H1 (cell line): ENCODE results near the gene IFT27. TPM values are rescaled to one million over a fixed set of nuclear protein-coding genes. Genes with fewer than 3 reads are reported as not detected.

ENCODE experiments used
- CTCF ChIA-PET: fragments of 300-600 bp; sonication (Branson Sonifier 250); formaldehyde crosslinking; loops from one replicate; lab custom pipeline; 2021; ENCODE audit not compliant: partially characterized antibody; lab: Charles Lee
- POLR2A ChIA-PET: fragments of 300-600 bp; sonication (Branson Sonifier 250); formaldehyde crosslinking; loops from one replicate; lab custom pipeline; 2021; ENCODE audit warnings: inconsistent platforms; ENCODE audit not compliant: partially characterized antibody; lab: Charles Lee
- DNase-seq, 2 experiments: peaks; one replicate each; pipeline versions ENCODE4 v3.0.0 to v3.0.0-alpha.2; 2010 to 2022; ENCODE audit warnings: low spot score in 2 of 2, low read depth in 1 of 2, mixed read lengths in 1 of 2
- FAIRE-seq: peaks from 2 replicates; lab custom pipeline; 2011; peaks lifted over from hg19 to GRCh38; lab: Jason Lieb, UNC
- H2AFZ ChIP-seq: 2 replicates; pipeline ENCODE4 v1.8.1; 2012; ENCODE audit warnings: low read length, inconsistent platforms
- H2AK5ac ChIP-seq: 2 replicates; pipeline ENCODE4 v1.6.1; 2013; ENCODE audit warnings: low read depth, low read length
- H2BK120ac ChIP-seq: replicated peaks from 2 replicates; pipeline ENCODE3; 2013; ENCODE audit warnings: low read depth, low read length, inconsistent platforms
- H2BK12ac ChIP-seq: 2 replicates; pipeline ENCODE4 v1.6.1; 2013; ENCODE audit warnings: low read depth, low read length
- H2BK15ac ChIP-seq: 2 replicates; pipeline ENCODE4 v1.6.1; 2013; ENCODE audit warnings: low read length
- H2BK20ac ChIP-seq: 2 replicates; pipeline ENCODE4 v1.6.1; 2013; ENCODE audit warnings: low read length
- H2BK5ac ChIP-seq: 2 replicates; pipeline ENCODE4 v1.6.1; 2013; ENCODE audit warnings: low read depth, low read length
- H3K14ac ChIP-seq: 2 replicates; pipeline ENCODE4 v1.6.1; 2013; ENCODE audit warnings: inconsistent platforms; ENCODE audit not compliant: insufficient read length
- H3K18ac ChIP-seq: 2 replicates; pipeline ENCODE4 v1.6.1; 2013; ENCODE audit warnings: low read length; ENCODE audit errors: extremely low read depth
- H3K23ac ChIP-seq: 2 replicates; pipeline ENCODE4 v1.6.1; 2013; ENCODE audit warnings: inconsistent platforms; ENCODE audit not compliant: insufficient read length
- H3K23me2 ChIP-seq: 2 replicates; pipeline ENCODE4 v1.6.1; 2013; ENCODE audit warnings: low read depth, low read length
- H3K27ac ChIP-seq: 2 replicates; pipeline ENCODE4 v1.6.1; 2011; ENCODE audit warnings: low read depth, low read length, inconsistent platforms
- H3K27me3 ChIP-seq, 4 experiments: replicated peaks in 1 of 4; 1 replicate in 1 of 4; 2 replicates in 3 of 4; pipeline versions ENCODE4 v1.6.1 to v1.8.1; 2011 to 2013; ENCODE audit warnings: low read length in 3 of 4, mild to moderate bottlenecking in 3 of 4, inconsistent platforms in 2 of 4, mixed read lengths in 2 of 4, moderate library complexity in 1 of 4; ENCODE audit not compliant: control insufficient read depth in 3 of 4, insufficient read depth in 3 of 4; ENCODE audit errors: extremely low read depth in 1 of 4
- H3K36me3 ChIP-seq, 4 experiments: 2 replicates each; pipeline versions ENCODE4 v1.6.1 to v1.8.1; 2011 to 2013; ENCODE audit warnings: mild to moderate bottlenecking in 4 of 4, low read length in 3 of 4, moderate library complexity in 2 of 4, control low read depth in 1 of 4, inconsistent platforms in 1 of 4; ENCODE audit not compliant: insufficient read depth in 4 of 4, control insufficient read depth in 2 of 4
- H3K4ac ChIP-seq: replicated peaks from 2 replicates; pipeline ENCODE3; 2013; ENCODE audit warnings: low read length, low read depth, mixed read lengths, inconsistent platforms; ENCODE audit not compliant: insufficient read length
- H3K4me1 ChIP-seq, 4 experiments: replicated peaks in 1 of 4; 1 replicate in 1 of 4; 2 replicates in 3 of 4; pipeline versions ENCODE4 v1.6.1 to v1.8.1; 2011 to 2013; ENCODE audit warnings: low read length in 3 of 4, inconsistent platforms in 2 of 4, mixed read lengths in 1 of 4; ENCODE audit not compliant: insufficient read depth in 4 of 4, control insufficient read depth in 3 of 4
- H3K4me2 ChIP-seq, 2 experiments: 2 replicates each; pipeline versions ENCODE4 v1.6.1 to v1.8.1; 2011 to 2013; ENCODE audit warnings: low read depth in 2 of 2, low read length in 2 of 2, control low read depth in 1 of 2, inconsistent platforms in 1 of 2, mild to moderate bottlenecking in 1 of 2; ENCODE audit not compliant: insufficient read depth in 1 of 2
- H3K4me3 ChIP-seq, 4 experiments: fragments of 200-600, 300-600 bp in 1 of 4; sonication (generic), shearing (Covaris generic), sonication (Bioruptor Twin) in 1 of 4; 2 replicates each; pipeline versions ENCODE4 v1.5.1 to v1.8.1; 2011 to 2016; ENCODE audit warnings: low read length in 4 of 4, low read depth in 3 of 4, control low read depth in 2 of 4, inconsistent platforms in 2 of 4, mild to moderate bottlenecking in 2 of 4, mixed read lengths in 1 of 4, moderate library complexity in 1 of 4; ENCODE audit not compliant: insufficient read depth in 2 of 4; ENCODE audit errors: extremely low read depth in 1 of 4
- H3K56ac ChIP-seq: replicated peaks from 2 replicates; pipeline ENCODE3; 2013; ENCODE audit warnings: low read depth, mild to moderate bottlenecking, mixed read lengths, low read length, inconsistent platforms; ENCODE audit not compliant: insufficient read length
- H3K79me1 ChIP-seq: 2 replicates; pipeline ENCODE4 v1.6.1; 2013; ENCODE audit warnings: low read depth, low read length, control low read depth
- H3K79me2 ChIP-seq, 2 experiments: 2 replicates each; pipeline versions ENCODE4 v1.6.1 to v1.8.1; 2012 to 2013; ENCODE audit warnings: low read length in 2 of 2, mild to moderate bottlenecking in 2 of 2, inconsistent platforms in 1 of 2; ENCODE audit not compliant: insufficient read depth in 2 of 2, control insufficient read depth in 1 of 2
- H3K9ac ChIP-seq, 4 experiments: replicated peaks in 1 of 4; 1 replicate in 1 of 4; 2 replicates in 3 of 4; pipeline versions ENCODE4 v1.6.1 to v1.8.1; 2011 to 2013; ENCODE audit warnings: low read depth in 3 of 4, low read length in 3 of 4, control low read depth in 2 of 4, mild to moderate bottlenecking in 2 of 4, moderate library complexity in 2 of 4, inconsistent platforms in 1 of 4; ENCODE audit errors: extremely low read depth in 1 of 4
- H3K9me3 ChIP-seq, 2 experiments: 2 replicates each; pipeline versions ENCODE4 v1.6.1 to v1.8.1; 2012 to 2013; ENCODE audit warnings: mild to moderate bottlenecking in 2 of 2, moderate library complexity in 2 of 2, control low read depth in 1 of 2, inconsistent platforms in 1 of 2, low read depth in 1 of 2, low read length in 1 of 2, mixed read lengths in 1 of 2; ENCODE audit not compliant: insufficient read depth in 2 of 2
- H4K20me1 ChIP-seq, 2 experiments: replicated peaks in 1 of 2; 2 replicates each; pipeline versions ENCODE3 to v1.8.1; 2011 to 2013; ENCODE audit warnings: inconsistent platforms in 2 of 2, low read length in 2 of 2, mild to moderate bottlenecking in 1 of 2; ENCODE audit not compliant: insufficient read depth in 2 of 2, control insufficient read depth in 1 of 2
- H4K5ac ChIP-seq: 2 replicates; pipeline ENCODE4 v1.6.1; 2013; ENCODE audit warnings: low read length, low read depth, mixed read lengths, inconsistent platforms; ENCODE audit not compliant: insufficient read length
- H4K8ac ChIP-seq: 2 replicates; pipeline ENCODE4 v1.8.0; 2013; ENCODE audit warnings: mild to moderate bottlenecking, moderate library complexity, low read length, inconsistent platforms; ENCODE audit not compliant: insufficient read depth; ENCODE audit errors: extremely low read depth
- H4K91ac ChIP-seq: replicated peaks from 2 replicates; pipeline ENCODE3; 2013; ENCODE audit warnings: low read length, mixed read lengths, inconsistent platforms; ENCODE audit not compliant: insufficient read length
- EP300 ChIP-seq, 2 experiments: IDR thresholded peaks; 1 replicate in 1 of 2; 2 replicates in 1 of 2; pipeline ENCODE4 v1.6.1; 2011 to 2012; ENCODE audit warnings: low read depth in 2 of 2, low read length in 2 of 2, mild to moderate bottlenecking in 2 of 2, borderline replicate concordance in 1 of 2, inconsistent platforms in 1 of 2, moderate library complexity in 1 of 2
- POLR2A ChIP-seq, 2 experiments: IDR thresholded peaks; 1 replicate in 1 of 2; 2 replicates in 1 of 2; pipeline ENCODE4 v1.6.1; 2011; ENCODE audit warnings: low read depth in 2 of 2, low read length in 2 of 2, mild to moderate bottlenecking in 2 of 2; ENCODE audit errors: control extremely low read depth in 1 of 2
- POU5F1 ChIP-seq: IDR thresholded peaks from 2 replicates; pipeline ENCODE4 v1.6.1; 2011; ENCODE audit warnings: low read depth, mild to moderate bottlenecking, low read length, moderate library complexity
- SP1 ChIP-seq: IDR thresholded peaks from 2 replicates; pipeline ENCODE4 v1.6.1; 2011; ENCODE audit warnings: low read depth, low read length
- SP4 ChIP-seq: IDR thresholded peaks from 2 replicates; pipeline ENCODE4 v1.6.1; 2012; ENCODE audit warnings: low read length, inconsistent platforms
- TAF7 ChIP-seq: optimal IDR thresholded peaks from 2 replicates; pipeline ENCODE3; 2011; ENCODE audit warnings: low read depth, mild to moderate bottlenecking, inconsistent platforms, low read length, moderate library complexity, borderline replicate concordance
- TCF12 ChIP-seq: IDR thresholded peaks from 2 replicates; pipeline ENCODE4 v1.6.1; 2011; ENCODE audit warnings: low read depth, mild to moderate bottlenecking, low read length
- TEAD4 ChIP-seq: IDR thresholded peaks from 2 replicates; pipeline ENCODE4 v1.6.1; 2012; ENCODE audit warnings: low read depth, low read length, inconsistent platforms, mixed read lengths
- USF2 ChIP-seq: IDR thresholded peaks from 2 replicates; pipeline ENCODE4 v1.6.1; 2011; ENCODE audit warnings: low read length, improper control_type of control experiment
- YY1 ChIP-seq: IDR thresholded peaks from 2 replicates; pipeline ENCODE4 v1.6.1; 2011; ENCODE audit warnings: low read depth, mild to moderate bottlenecking, low read length
- WGBS, 2 experiments: shearing (Covaris generic) in 1 of 2; methylation state at CpG; one replicate each; pipeline versions ENCODE4 v1.1.6 to v1.1.7; 2013 to 2015; ENCODE audit warnings: low lambda C conversion rate in 2 of 2, mixed read lengths in 2 of 2, inconsistent platforms in 1 of 2, low coverage in 1 of 2, missing lambda C conversion rate in 1 of 2; ENCODE audit not compliant: insufficient replicate concordance in 2 of 2, insufficient coverage in 1 of 2, insufficient read length in 1 of 2; ENCODE audit errors: extremely low coverage in 1 of 2, missing lambda C conversion rate in 1 of 2; 5-methylcytosine and 5-hydroxymethylcytosine counted together
- polyA plus RNA-seq, 7 experiments: library from polyadenylated mRNA; depleted of rRNA in 3 of 7; stranded (reverse) in 5 of 7; unstranded in 2 of 7; fragments of >200 nt in 5 of 7; fragments of 200-250 nt in 2 of 7; gene quantifications; 1 replicate in 5 of 7; 2 replicates in 1 of 7; 4 replicates in 1 of 7; pipeline versions ENCODE4 v1.2.1 to v1.2.3, GENCODE V29; 2011 to 2013; ENCODE audit warnings: missing spikeins in 2 of 7, mixed read lengths in 2 of 7
- total RNA-seq: library from RNA; stranded (reverse); fragmentation: NEBNext Ultra II Directional; extraction: Animal tissue kit (Norgen Biotek cat#: 25700); gene quantifications from 2 replicates; pipeline ENCODE4 v1.2.1, GENCODE V29; 2021

Gene IFT27
- total and polyA plus RNA-seq, 2 of the 8 experiments (the other 6 are each of a cell fraction or from before 2014, with no cell fraction given) = 36.4 to 46.2 TPM

- Histone ChIP-seq H4K91ac (peak overlapping the region; percentile 56), H2AFZ (peak overlapping the region; percentile 96), H4K5ac (no peak overlapping the region), H2BK5ac (peak overlapping the region; percentile 38; the same call in 1 of the 2 replicates), H3K4ac (no peak overlapping the region), H3K23me2 (no peaks in the 10 kb centered on the region), H3K9ac (no peak overlapping the region), H3K4me3 (peak overlapping the region in 1 of 4 experiments; percentile 14; a peak in 2 of 8 replicates), H3K79me1 (no peaks in the 10 kb centered on the region), H2BK15ac (peak overlapping the region; percentile 98; the same call in 1 of the 2 replicates), H3K18ac (no peak overlapping the region), H3K4me2 (peak overlapping the region in 1 of 2 experiments; percentile 31; a peak in 2 of 4 replicates), H3K9me3 (peaks cover 3 to 9% of the 10 kb centered on the region in 2 experiments; a peak in 3 of 4 replicates), H2BK120ac (no peak overlapping the region), H3K23ac (no peak overlapping the region), H3K56ac (no peak overlapping the region), H4K8ac (peak overlapping the region; percentile 75; the same call in 1 of the 2 replicates), H3K79me2 (no peaks in the 10 kb centered on the region), H2BK12ac (peak overlapping the region; percentile 68; the same call in 1 of the 2 replicates), H2BK20ac (no peak overlapping the region), H3K27ac (no peak overlapping the region), H2AK5ac (no peak overlapping the region), H3K4me1 (peaks cover under 1 to 6% (median 3%) of the 10 kb centered on the region in 4 experiments; a peak in 5 of 7 replicates), H3K36me3 (no peaks in the 10 kb centered on the region), H3K14ac (no peak overlapping the region), H4K20me1 (no peaks in the 10 kb centered on the region), H3K27me3 (peaks cover 0 to 8% (median 7%) of the 10 kb centered on the region in 4 experiments; a peak in 4 of 7 replicates)
- FAIRE-seq (no peak), DNase-seq (peak; percentile 73 to 97)
- POLR2A ChIA-PET = interaction anchor here (0.6 to 0.9 kb wide), 2 partner anchors 76 to 93 kb away, joined by 3 read pairs; no protein-coding TSS in a partner anchor
- WGBS, 2 experiments = 35% methylated on average over 33 of the region's 33 CpGs; no CpG with 5 or more reads in 1 of the 2 experiments
- CTCF ChIA-PET = interaction anchor here (0.7 to 7.6 kb wide), 26 partner anchors 9 to 240 kb away, joined by 3 to 62 read pairs (median 4); partner anchors contain the start of gene NCF4
- TF ChIP-seq TEAD4 (peak; percentile 93), TCF12 (no peak), POLR2A (IDR thresholded peaks at IDR 0.05; ENCODE audit: control extremely low read depth in 1 of 2, low read depth in 2 of 2, low read length in 2 of 2) (no peak), EP300 (IDR thresholded peaks at IDR 0.05; ENCODE audit: borderline replicate concordance in 1 of 2, low read depth in 2 of 2, low read length in 2 of 2) (peak in 1 of 2 experiments; percentile 12; a peak in 1 of 3 replicates), SP1 (no peak), POU5F1 (no peak), TAF7 (peak; percentile 76), YY1 (peak; percentile 76), SP4 (peak; percentile 74; the same call in 1 of the 2 replicates), USF2 (peak; percentile 44; the same call in 1 of the 2 replicates)
These were observed 6.0 kb upstream of the IFT27 start for GRCh38 chr22:36781656-36782627.
